H1 (cell line): ENCODE results near the gene GPC4. TPM values are rescaled to one million over a fixed set of nuclear protein-coding genes. Genes with fewer than 3 reads are reported as not detected.
"Not testable (repeated sequence)": the region's sequence is repeated elsewhere in the genome, so short reads cannot be mapped to it uniquely, and the experiment has no call there.

Experiments
- CTCF ChIA-PET: fragments of 300-600 bp; sonication (Branson Sonifier 250); formaldehyde crosslinking; loops from one replicate; lab custom pipeline; 2021; ENCODE audit not compliant: partially characterized antibody; lab: Charles Lee
- POLR2A ChIA-PET: fragments of 300-600 bp; sonication (Branson Sonifier 250); formaldehyde crosslinking; loops from one replicate; lab custom pipeline; 2021; ENCODE audit warnings: inconsistent platforms; ENCODE audit not compliant: partially characterized antibody; lab: Charles Lee
- DNase-seq, 2 experiments: peaks; one replicate each; pipeline versions ENCODE4 v3.0.0 to v3.0.0-alpha.2; 2010 to 2022; ENCODE audit warnings: low spot score in 2 of 2, low read depth in 1 of 2, mixed read lengths in 1 of 2
- FAIRE-seq: peaks from 2 replicates; lab custom pipeline; 2011; peaks lifted over from hg19 to GRCh38; lab: Jason Lieb, UNC
- H2AFZ ChIP-seq: 2 replicates; pipeline ENCODE4 v1.8.1; 2012; ENCODE audit warnings: low read length, inconsistent platforms
- H2AK5ac ChIP-seq: 2 replicates; pipeline ENCODE4 v1.6.1; 2013; ENCODE audit warnings: low read depth, low read length
- H2BK120ac ChIP-seq: replicated peaks from 2 replicates; pipeline ENCODE3; 2013; ENCODE audit warnings: low read depth, low read length, inconsistent platforms
- H2BK12ac ChIP-seq: 2 replicates; pipeline ENCODE4 v1.6.1; 2013; ENCODE audit warnings: low read depth, low read length
- H2BK15ac ChIP-seq: 2 replicates; pipeline ENCODE4 v1.6.1; 2013; ENCODE audit warnings: low read length
- H2BK20ac ChIP-seq: 2 replicates; pipeline ENCODE4 v1.6.1; 2013; ENCODE audit warnings: low read length
- H2BK5ac ChIP-seq: 2 replicates; pipeline ENCODE4 v1.6.1; 2013; ENCODE audit warnings: low read depth, low read length
- H3K14ac ChIP-seq: 2 replicates; pipeline ENCODE4 v1.6.1; 2013; ENCODE audit warnings: inconsistent platforms; ENCODE audit not compliant: insufficient read length
- H3K18ac ChIP-seq: 2 replicates; pipeline ENCODE4 v1.6.1; 2013; ENCODE audit warnings: low read length; ENCODE audit errors: extremely low read depth
- H3K23ac ChIP-seq: 2 replicates; pipeline ENCODE4 v1.6.1; 2013; ENCODE audit warnings: inconsistent platforms; ENCODE audit not compliant: insufficient read length
- H3K23me2 ChIP-seq: 2 replicates; pipeline ENCODE4 v1.6.1; 2013; ENCODE audit warnings: low read depth, low read length
- H3K27ac ChIP-seq: 2 replicates; pipeline ENCODE4 v1.6.1; 2011; ENCODE audit warnings: low read depth, low read length, inconsistent platforms
- H3K27me3 ChIP-seq, 4 experiments: replicated peaks in 1 of 4; 1 replicate in 1 of 4; 2 replicates in 3 of 4; pipeline versions ENCODE4 v1.6.1 to v1.8.1; 2011 to 2013; ENCODE audit warnings: low read length in 3 of 4, mild to moderate bottlenecking in 3 of 4, inconsistent platforms in 2 of 4, mixed read lengths in 2 of 4, moderate library complexity in 1 of 4; ENCODE audit not compliant: control insufficient read depth in 3 of 4, insufficient read depth in 3 of 4; ENCODE audit errors: extremely low read depth in 1 of 4
- H3K36me3 ChIP-seq, 4 experiments: 2 replicates each; pipeline versions ENCODE4 v1.6.1 to v1.8.1; 2011 to 2013; ENCODE audit warnings: mild to moderate bottlenecking in 4 of 4, low read length in 3 of 4, moderate library complexity in 2 of 4, control low read depth in 1 of 4, inconsistent platforms in 1 of 4; ENCODE audit not compliant: insufficient read depth in 4 of 4, control insufficient read depth in 2 of 4
- H3K4ac ChIP-seq: replicated peaks from 2 replicates; pipeline ENCODE3; 2013; ENCODE audit warnings: low read length, low read depth, mixed read lengths, inconsistent platforms; ENCODE audit not compliant: insufficient read length
- H3K4me1 ChIP-seq, 4 experiments: replicated peaks in 1 of 4; 1 replicate in 1 of 4; 2 replicates in 3 of 4; pipeline versions ENCODE4 v1.6.1 to v1.8.1; 2011 to 2013; ENCODE audit warnings: low read length in 3 of 4, inconsistent platforms in 2 of 4, mixed read lengths in 1 of 4; ENCODE audit not compliant: insufficient read depth in 4 of 4, control insufficient read depth in 3 of 4
- H3K4me2 ChIP-seq, 2 experiments: 2 replicates each; pipeline versions ENCODE4 v1.6.1 to v1.8.1; 2011 to 2013; ENCODE audit warnings: low read depth in 2 of 2, low read length in 2 of 2, control low read depth in 1 of 2, inconsistent platforms in 1 of 2, mild to moderate bottlenecking in 1 of 2; ENCODE audit not compliant: insufficient read depth in 1 of 2
- H3K4me3 ChIP-seq, 4 experiments: fragments of 200-600, 300-600 bp in 1 of 4; sonication (generic), shearing (Covaris generic), sonication (Bioruptor Twin) in 1 of 4; 2 replicates each; pipeline versions ENCODE4 v1.5.1 to v1.8.1; 2011 to 2016; ENCODE audit warnings: low read length in 4 of 4, low read depth in 3 of 4, control low read depth in 2 of 4, inconsistent platforms in 2 of 4, mild to moderate bottlenecking in 2 of 4, mixed read lengths in 1 of 4, moderate library complexity in 1 of 4; ENCODE audit not compliant: insufficient read depth in 2 of 4; ENCODE audit errors: extremely low read depth in 1 of 4
- H3K56ac ChIP-seq: replicated peaks from 2 replicates; pipeline ENCODE3; 2013; ENCODE audit warnings: low read depth, mild to moderate bottlenecking, mixed read lengths, low read length, inconsistent platforms; ENCODE audit not compliant: insufficient read length
- H3K79me1 ChIP-seq: 2 replicates; pipeline ENCODE4 v1.6.1; 2013; ENCODE audit warnings: low read depth, low read length, control low read depth
- H3K79me2 ChIP-seq, 2 experiments: 2 replicates each; pipeline versions ENCODE4 v1.6.1 to v1.8.1; 2012 to 2013; ENCODE audit warnings: low read length in 2 of 2, mild to moderate bottlenecking in 2 of 2, inconsistent platforms in 1 of 2; ENCODE audit not compliant: insufficient read depth in 2 of 2, control insufficient read depth in 1 of 2
- H3K9ac ChIP-seq, 4 experiments: replicated peaks in 1 of 4; 1 replicate in 1 of 4; 2 replicates in 3 of 4; pipeline versions ENCODE4 v1.6.1 to v1.8.1; 2011 to 2013; ENCODE audit warnings: low read depth in 3 of 4, low read length in 3 of 4, control low read depth in 2 of 4, mild to moderate bottlenecking in 2 of 4, moderate library complexity in 2 of 4, inconsistent platforms in 1 of 4; ENCODE audit errors: extremely low read depth in 1 of 4
- H3K9me3 ChIP-seq, 2 experiments: 2 replicates each; pipeline versions ENCODE4 v1.6.1 to v1.8.1; 2012 to 2013; ENCODE audit warnings: mild to moderate bottlenecking in 2 of 2, moderate library complexity in 2 of 2, control low read depth in 1 of 2, inconsistent platforms in 1 of 2, low read depth in 1 of 2, low read length in 1 of 2, mixed read lengths in 1 of 2; ENCODE audit not compliant: insufficient read depth in 2 of 2
- H4K20me1 ChIP-seq, 2 experiments: replicated peaks in 1 of 2; 2 replicates each; pipeline versions ENCODE3 to v1.8.1; 2011 to 2013; ENCODE audit warnings: inconsistent platforms in 2 of 2, low read length in 2 of 2, mild to moderate bottlenecking in 1 of 2; ENCODE audit not compliant: insufficient read depth in 2 of 2, control insufficient read depth in 1 of 2
- H4K5ac ChIP-seq: 2 replicates; pipeline ENCODE4 v1.6.1; 2013; ENCODE audit warnings: low read length, low read depth, mixed read lengths, inconsistent platforms; ENCODE audit not compliant: insufficient read length
- H4K8ac ChIP-seq: 2 replicates; pipeline ENCODE4 v1.8.0; 2013; ENCODE audit warnings: mild to moderate bottlenecking, moderate library complexity, low read length, inconsistent platforms; ENCODE audit not compliant: insufficient read depth; ENCODE audit errors: extremely low read depth
- H4K91ac ChIP-seq: replicated peaks from 2 replicates; pipeline ENCODE3; 2013; ENCODE audit warnings: low read length, mixed read lengths, inconsistent platforms; ENCODE audit not compliant: insufficient read length
- TCF12 ChIP-seq: IDR thresholded peaks from 2 replicates; pipeline ENCODE4 v1.6.1; 2011; ENCODE audit warnings: low read depth, mild to moderate bottlenecking, low read length
- WGBS, 2 experiments: shearing (Covaris generic) in 1 of 2; methylation state at CpG; one replicate each; pipeline versions ENCODE4 v1.1.6 to v1.1.7; 2013 to 2015; ENCODE audit warnings: low lambda C conversion rate in 2 of 2, mixed read lengths in 2 of 2, inconsistent platforms in 1 of 2, low coverage in 1 of 2, missing lambda C conversion rate in 1 of 2; ENCODE audit not compliant: insufficient replicate concordance in 2 of 2, insufficient coverage in 1 of 2, insufficient read length in 1 of 2; ENCODE audit errors: extremely low coverage in 1 of 2, missing lambda C conversion rate in 1 of 2; 5-methylcytosine and 5-hydroxymethylcytosine counted together
- polyA plus RNA-seq, 7 experiments: library from polyadenylated mRNA; depleted of rRNA in 3 of 7; stranded (reverse) in 5 of 7; unstranded in 2 of 7; fragments of >200 nt in 5 of 7; fragments of 200-250 nt in 2 of 7; gene quantifications; 1 replicate in 5 of 7; 2 replicates in 1 of 7; 4 replicates in 1 of 7; pipeline versions ENCODE4 v1.2.1 to v1.2.3, GENCODE V29; 2011 to 2013; ENCODE audit warnings: missing spikeins in 2 of 7, mixed read lengths in 2 of 7
- total RNA-seq: library from RNA; stranded (reverse); fragmentation: NEBNext Ultra II Directional; extraction: Animal tissue kit (Norgen Biotek cat#: 25700); gene quantifications from 2 replicates; pipeline ENCODE4 v1.2.1, GENCODE V29; 2021

Gene GPC4
- total and polyA plus RNA-seq, 2 of the 8 experiments (the other 6 are each of a cell fraction or from before 2014, with no cell fraction given) = 46.8 to 230 TPM

GRCh38 chrX:133323431-133323830 lies 91.9 kb downstream of the GPC4 start:
- Histone ChIP-seq H3K79me1 (no peaks in the 10 kb centered on the region; the same call in 1 of the 2 replicates), H2AFZ (no peak overlapping the region), H2BK20ac (no peak overlapping the region), H3K27me3 (no peaks in the 10 kb centered on the region), H4K8ac (no peak overlapping the region; the same call in 1 of the 2 replicates), H3K18ac (no peak overlapping the region), H3K27ac (no peak overlapping the region), H3K4me1 (0 out of 7 replicates have a peak, but pooled peaks cover 0 to 3% (median 0%) of the 10 kb centered on the region in 4 experiments), H3K23ac (no peak overlapping the region), H4K5ac (no peak overlapping the region), H3K14ac (no peak overlapping the region), H2BK5ac (no peak overlapping the region), H3K9me3 (no peaks in the 10 kb centered on the region), H2BK15ac (no peak overlapping the region), H3K56ac (no peak overlapping the region), H2BK120ac (no peak overlapping the region), H3K4ac (no peak overlapping the region), H4K91ac (no peak overlapping the region), H4K20me1 (no peaks in the 10 kb centered on the region), H3K23me2 (no peaks in the 10 kb centered on the region; the same call in 1 of the 2 replicates), H3K36me3 (peaks cover 2 to 31% (median 9%) of the 10 kb centered on the region in 4 experiments; a peak in 5 of 8 replicates), H3K9ac (no peak overlapping the region), H2BK12ac (no peak overlapping the region), H3K4me2 (no peak overlapping the region), H3K79me2 (peaks cover 0 to 58% of the 10 kb centered on the region in 2 experiments; a peak in 2 of 4 replicates), H3K4me3 (no peak overlapping the region), H2AK5ac (no peak overlapping the region)
- DNase-seq (no peak), FAIRE-seq (peak; percentile 42)
- no peak for TF ChIP-seq TCF12
- ChIA-PET CTCF (interaction anchor here (0.6 kb wide), 1 partner anchor 346 kb away, joined by 5 read pairs; no protein-coding TSS in a partner anchor), POLR2A (no interaction called here)
- WGBS, 2 experiments = 88% methylated on average over 2 of the region's 2 CpGs; no CpG with 5 or more reads in 1 of the 2 experiments

GRCh38 chrX:133322269-133322668 lies 93.0 kb downstream of the GPC4 start:
- POLR2A ChIA-PET = not testable (repeated sequence)
- WGBS, 2 experiments = 89% methylated on average over 3 of the region's 9 CpGs; no CpG with 5 or more reads in 1 of the 2 experiments

More at GRCh38 chrX:133322269-133322668, 93.0 kb downstream of the GPC4 start:
- H2BK12ac ChIP-seq, H2BK5ac ChIP-seq, H3K23me2 ChIP-seq, H2BK15ac ChIP-seq, H3K27me3 ChIP-seq, H3K56ac ChIP-seq, DNase-seq, H3K18ac ChIP-seq, H3K79me1 ChIP-seq, H3K27ac ChIP-seq, H2AFZ ChIP-seq, H3K4me2 ChIP-seq, H2AK5ac ChIP-seq, H3K14ac ChIP-seq, H2BK120ac ChIP-seq, H3K4ac ChIP-seq, H3K4me3 ChIP-seq, H4K20me1 ChIP-seq, H3K4me1 ChIP-seq, H3K9me3 ChIP-seq, CTCF ChIA-PET, H4K8ac ChIP-seq, FAIRE-seq, H3K9ac ChIP-seq, H3K23ac ChIP-seq, H4K5ac ChIP-seq, H4K91ac ChIP-seq, H2BK20ac ChIP-seq: not testable (repeated sequence)
- Histone ChIP-seq H3K36me3 (peaks cover 2 to 31% (median 10%) of the 10 kb centered on the region in 4 experiments; a peak in 5 of 8 replicates), H3K79me2 (peaks cover 0 to 56% of the 10 kb centered on the region in 2 experiments; a peak in 3 of 4 replicates)
